GM23248 (cell line): ENCODE data around the gene NLGN2. TPM values are rescaled to one million over a fixed set of nuclear protein-coding genes. Genes with fewer than 3 reads are reported as not detected.

ENCODE experiments used
- DNase-seq: peaks from one replicate; pipeline ENCODE4 v3.0.0-alpha.2; 2015
- H2AFZ ChIP-seq: fragments of 200-600 bp; sonication (generic); 2 replicates; pipeline ENCODE4 v1.6.1; 2016; ENCODE audit warnings: antibody characterized with exemption
- H3F3A ChIP-seq: fragments of 200-600 bp; sonication (generic); 2 replicates; pipeline ENCODE4 v1.6.1; 2016; ENCODE audit warnings: mild to moderate bottlenecking, antibody characterized with exemption, mixed run types; ENCODE audit not compliant: insufficient read depth
- H3K27ac ChIP-seq: fragments of 200-600 bp; sonication (generic); 2 replicates; pipeline ENCODE4 v1.5.1; 2016; ENCODE audit warnings: mild to moderate bottlenecking
- H3K27me3 ChIP-seq: fragments of 200-600 bp; sonication (generic); replicated peaks from 2 replicates; pipeline ENCODE4 v1.6.1; 2016; ENCODE audit warnings: mild to moderate bottlenecking; ENCODE audit not compliant: insufficient read depth
- H3K36me3 ChIP-seq: fragments of 200-600 bp; sonication (generic); 2 replicates; pipeline ENCODE4 v1.6.1; 2016; ENCODE audit warnings: low read depth, mild to moderate bottlenecking
- H3K4me1 ChIP-seq: fragments of 200-600 bp; sonication (generic); 2 replicates; pipeline ENCODE4 v1.6.1; 2016; ENCODE audit warnings: mild to moderate bottlenecking; ENCODE audit not compliant: insufficient read depth
- H3K4me2 ChIP-seq: fragments of 200-600 bp; sonication (generic); one replicate; pipeline ENCODE4 v1.6.1; 2016; ENCODE audit warnings: mild to moderate bottlenecking; ENCODE audit not compliant: unreplicated experiment
- H3K4me3 ChIP-seq: fragments of 200-600 bp; sonication (generic); 2 replicates; pipeline ENCODE4 v1.5.1; 2016; ENCODE audit warnings: mild to moderate bottlenecking
- H3K79me2 ChIP-seq: fragments of 200-600 bp; sonication (generic); 2 replicates; pipeline ENCODE4 v1.6.1; 2016; ENCODE audit warnings: mild to moderate bottlenecking; ENCODE audit not compliant: insufficient read depth
- H3K9ac ChIP-seq: fragments of 200-600 bp; sonication (generic); 2 replicates; pipeline ENCODE4 v1.6.1; 2016; ENCODE audit warnings: mild to moderate bottlenecking
- H3K9me2 ChIP-seq: fragments of 200-600 bp; sonication (generic); 2 replicates; pipeline ENCODE4 v1.6.1; 2016; ENCODE audit warnings: mixed run types, mild to moderate bottlenecking, moderate library complexity; ENCODE audit not compliant: insufficient read depth
- H3K9me3 ChIP-seq: fragments of 200-600 bp; sonication (generic); one replicate; pipeline ENCODE4 v1.6.1; 2017; ENCODE audit warnings: low read depth
- H4K20me1 ChIP-seq: fragments of 200-600 bp; sonication (generic); 2 replicates; pipeline ENCODE4 v1.6.0; 2016; ENCODE audit not compliant: insufficient read depth
- EZH2 ChIP-seq: fragments of 200-600 bp; sonication (generic); IDR thresholded peaks from 2 replicates; pipeline ENCODE4 v1.6.1; 2018; ENCODE audit warnings: antibody characterized with exemption, mild to moderate bottlenecking; ENCODE audit not compliant: insufficient read depth, poor library complexity, severe bottlenecking
- EZH2phosphoT487 ChIP-seq: fragments of 200-600 bp; sonication (generic); IDR thresholded peaks from 2 replicates; pipeline ENCODE4 v1.6.1; 2018; ENCODE audit warnings: antibody characterized with exemption, moderate library complexity, mild to moderate bottlenecking, low read depth; ENCODE audit not compliant: insufficient read depth
- WGBS, 2 experiments: methylation state at CpG; one replicate each; pipeline ENCODE4 v1.1.6; 2015 to 2017; ENCODE audit warnings: low lambda C conversion rate in 2 of 2, low coverage in 1 of 2; ENCODE audit errors: missing lambda C conversion rate in 2 of 2; 5-methylcytosine and 5-hydroxymethylcytosine counted together
- in situ Hi-C: fragments of 300-500 bp; cut with MboI; formaldehyde crosslinking; loops from 2 replicates; pipeline ENCODE4 v1.15.0; 2020
- polyA plus RNA-seq: library from polyadenylated mRNA; unstranded; fragments of >200 nt; fragmentation: Nextera tagmentation; extraction: Ambion mirVana; gene quantifications from 2 replicates; pipeline ENCODE4 v1.2.1, GENCODE V29; 2016
- total RNA-seq: library from RNA; depleted of rRNA; stranded (reverse); fragments of >200 nt; shearing (Covaris generic); gene quantifications from 2 replicates; pipeline ENCODE4 v1.2.3, GENCODE V29; 2014

NLGN2 gene
- total and polyA plus RNA-seq, 2 experiments from 2014 or later = 3.3 to 9.5 TPM

- Histone ChIP-seq H3K9me2 (no peaks in the 10 kb centered on the region), H3F3A (no peaks in the 10 kb centered on the region), H3K9me3 (no peaks in the 10 kb centered on the region), H3K27me3 (no peaks in the 10 kb centered on the region), H3K79me2 (no peaks in the 10 kb centered on the region), H3K4me3 (no peak overlapping the region), H4K20me1 (no peaks in the 10 kb centered on the region), H3K9ac (no peak overlapping the region), H3K36me3 (no peaks in the 10 kb centered on the region), H2AFZ (no peak overlapping the region), H3K4me2 (no peak overlapping the region), H3K4me1 (no peaks in the 10 kb centered on the region), H3K27ac (no peak overlapping the region)
- WGBS, 2 experiments = 78 to 79% methylated on average over 4 of the region's 4 CpGs
- no peak for DNase-seq
- TF ChIP-seq EZH2 = no peak
- no peak for TF ChIP-seq EZH2phosphoT487
- in situ Hi-C loops = no loop called here
Observed at GRCh38 chr17:7423679-7424078, 16.0 kb downstream of the NLGN2 start.

- no peak within 1 kb of the TSS for H2AFZ ChIP-seq
- H3K4me3 ChIP-seq = no peak within 1 kb of the TSS
- no peaks in the 10 kb centered on the region for H3F3A ChIP-seq
- no peak for DNase-seq
- no peaks in the 10 kb centered on the region for H4K20me1 ChIP-seq
- in situ Hi-C loops = no loop called here
- no peaks in the 10 kb centered on the region for H3K4me1 ChIP-seq
- H3K27ac ChIP-seq = no peak within 1 kb of the TSS
- H3K36me3 ChIP-seq = no peaks in the 10 kb centered on the region
- no peaks in the 10 kb centered on the region for H3K9me2 ChIP-seq
- H3K4me2 ChIP-seq = no peak within 1 kb of the TSS
- WGBS, 2 experiments = 76 to 77% methylated on average over 7 of the region's 7 CpGs
- H3K9ac ChIP-seq = no peak within 1 kb of the TSS
- no peaks in the 10 kb centered on the region for H3K9me3 ChIP-seq
- H3K27me3 ChIP-seq = no peaks in the 10 kb centered on the region
- TF ChIP-seq EZH2 (no peak), EZH2phosphoT487 (no peak)
- H3K79me2 ChIP-seq = no peaks in the 10 kb centered on the region
Observed at GRCh38 chr17:7425316-7425715, 17.7 kb downstream of the NLGN2 start, which contains the start of gene SPEM2. SPEM2 (plus strand) TSS chr17:7425616; CDS start chr17:7425689, 73 bp downstream.

GRCh38 chr17:7425756-7426155, 18.1 kb downstream of the NLGN2 start:
- H3K27me3 ChIP-seq = no peaks in the 10 kb centered on the region
- no peaks in the 10 kb centered on the region for H3F3A ChIP-seq
- H4K20me1 ChIP-seq = no peaks in the 10 kb centered on the region
- no peak overlapping the region for H3K9ac ChIP-seq
- no peaks in the 10 kb centered on the region for H3K79me2 ChIP-seq
- no peaks in the 10 kb centered on the region for H3K9me3 ChIP-seq
- 81 to 84% methylated on average over 8 of the region's 8 CpGs for WGBS, 2 experiments
- no peaks in the 10 kb centered on the region for H3K4me1 ChIP-seq
- no peak overlapping the region for H3K4me3 ChIP-seq
- TF ChIP-seq EZH2phosphoT487 (no peak), EZH2 (no peak)
- H3K27ac ChIP-seq = no peak overlapping the region
- H3K36me3 ChIP-seq = no peaks in the 10 kb centered on the region
- DNase-seq = no peak
- H2AFZ ChIP-seq = no peak overlapping the region
- in situ Hi-C loops = no loop called here
- no peaks in the 10 kb centered on the region for H3K9me2 ChIP-seq
- H3K4me2 ChIP-seq = no peak overlapping the region

- H3K4me3 ChIP-seq = no peak overlapping the region
- H3K36me3 ChIP-seq = no peaks in the 10 kb centered on the region
- no peaks in the 10 kb centered on the region for H4K20me1 ChIP-seq
- H3K79me2 ChIP-seq = no peaks in the 10 kb centered on the region
- TF ChIP-seq EZH2phosphoT487 (no peak), EZH2 (no peak)
- H3K9me2 ChIP-seq = no peaks in the 10 kb centered on the region
- no peak overlapping the region for H3K27ac ChIP-seq
- H3K9ac ChIP-seq = no peak overlapping the region
- H3F3A ChIP-seq = peaks cover 4% of the 10 kb centered on the region; the same call in 1 of the 2 replicates
- WGBS, 2 experiments = 88 to 93% methylated on average over 31 to 33 of the region's 33 CpGs
- DNase-seq = no peak
- H3K4me1 ChIP-seq = no peaks in the 10 kb centered on the region; the same call in 1 of the 2 replicates
- no peak overlapping the region for H2AFZ ChIP-seq
- H3K27me3 ChIP-seq = no peaks in the 10 kb centered on the region
- in situ Hi-C loops = no loop called here
- H3K9me3 ChIP-seq = no peaks in the 10 kb centered on the region
- no peak overlapping the region for H3K4me2 ChIP-seq
Observed at GRCh38 chr17:7426203-7426863, 18.7 kb downstream of the NLGN2 start.
